ENCODE results near the gene TRAPPC14.
"Not testable (repeated sequence)": the region's sequence is repeated elsewhere in the genome, so short reads cannot be mapped to it uniquely, and the experiment has no call there.

The TRAPPC14 gene

GRCh38 chr7:100158229-100159098 lies at the start of gene TRAPPC14:
TRAPPC14 (minus strand) TSS chr7:100158723; CDS start chr7:100158499, 224 bp downstream.
- DNase-seq: peak; percentile 4 to 96 (median 82)

GRCh38 chr7:100204454-100204853 lies 45.9 kb upstream of the TRAPPC14 start:
- DNase-seq: no peak

- no peak for DNase-seq
Observed at GRCh38 chr7:100200693-100201092, 42.2 kb upstream of the TRAPPC14 start.

- peak in 1 of 56 donors; percentile 8 for DNase-seq
Observed at GRCh38 chr7:100198266-100198665, 39.7 kb upstream of the TRAPPC14 start.

- not testable (repeated sequence) for DNase-seq
Observed at GRCh38 chr7:100195901-100196322, 37.4 kb upstream of the TRAPPC14 start.

GRCh38 chr7:100195222-100195621 lies 36.7 kb upstream of the TRAPPC14 start:
- no peak for DNase-seq

GRCh38 chr7:100192969-100193368 lies 34.4 kb upstream of the TRAPPC14 start:
- no peak for DNase-seq

GRCh38 chr7:100192281-100192862 lies 33.8 kb upstream of the TRAPPC14 start:
- DNase-seq: not testable (repeated sequence)

- no peak for DNase-seq
Observed at GRCh38 chr7:100191775-100192174, 33.3 kb upstream of the TRAPPC14 start.

- no peak for DNase-seq
Observed at GRCh38 chr7:100190048-100190711, 31.7 kb upstream of the TRAPPC14 start.

- DNase-seq: no peak
Observed at GRCh38 chr7:100189061-100189460, 30.5 kb upstream of the TRAPPC14 start.

GRCh38 chr7:100185726-100186125 lies 27.2 kb upstream of the TRAPPC14 start:
- DNase-seq: no peak

GRCh38 chr7:100183090-100183489 lies 24.6 kb upstream of the TRAPPC14 start:
- not testable (repeated sequence) for DNase-seq

- not testable (repeated sequence) for DNase-seq
Observed at GRCh38 chr7:100182616-100183015, 24.1 kb upstream of the TRAPPC14 start.

- not testable (repeated sequence) for DNase-seq
Observed at GRCh38 chr7:100180084-100180483, 21.6 kb upstream of the TRAPPC14 start.

GRCh38 chr7:100177045-100178001 lies 18.8 kb upstream of the TRAPPC14 start, which contains the start of the genes GPC2 and STAG3:
GPC2 (minus strand) TSS chr7:100177381; CDS start chr7:100177199, 182 bp downstream.
STAG3 (plus strand) TSS chr7:100177918; CDS start chr7:100180557, 2,639 bp downstream.
- peak; percentile 44 to 94 (median 85) for DNase-seq

GRCh38 chr7:100176096-100177044 lies 17.8 kb upstream of the TRAPPC14 start:
- DNase-seq: no peak

- no peak for DNase-seq
Observed at GRCh38 chr7:100175296-100175935, 16.9 kb upstream of the TRAPPC14 start.

GRCh38 chr7:100174582-100174981 lies 16.1 kb upstream of the TRAPPC14 start:
- no peak for DNase-seq

Data from nucleus accumbens (tissue), 56 donors.